ENCODE measurements around the gene CENPK. TPM values are rescaled to one million over a fixed set of nuclear protein-coding genes. Genes with fewer than 3 reads are reported as not detected.

The CENPK gene
- total RNA-seq, 4 donors from 2014 or later, result 0.77 to 34.6 (median 1.3) TPM; not detected in 1

DNA sequence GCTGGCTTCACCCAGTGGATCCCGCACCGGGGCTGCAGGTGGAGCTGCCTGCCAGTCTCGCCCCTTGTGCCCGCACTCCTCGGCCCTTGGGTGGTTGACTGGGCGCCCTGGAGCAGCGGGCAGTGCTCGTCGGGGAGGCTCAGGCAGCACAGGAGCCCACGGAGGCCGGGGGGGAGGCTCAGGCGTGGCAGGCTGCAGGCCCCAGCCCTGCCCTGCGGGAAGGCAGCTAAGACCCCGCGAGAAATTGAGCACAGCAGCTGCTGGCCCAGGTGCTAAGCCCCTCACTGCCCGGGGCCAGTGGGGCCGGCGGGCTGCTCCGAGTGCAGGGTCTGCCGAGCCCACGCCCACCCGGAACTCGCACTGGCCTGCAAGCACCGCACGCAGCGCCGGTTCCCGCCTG lies 77.6 kb downstream of the CENPK start:
- H3K4me3 ChIP-seq, result no peak overlapping the region
- H3K4me1 ChIP-seq, result no peaks in the 10 kb centered on the region
- H3K9me3 ChIP-seq, result no peaks in the 10 kb centered on the region
- TF ChIP-seq CTCF (IDR thresholded peaks at IDR 0.05) (no peak), POLR2A (IDR thresholded peaks at IDR 0.05) (no peak)
- no peak overlapping the region for H3K27ac ChIP-seq
- DNase-seq, result no peak
- no peaks in the 10 kb centered on the region for H3K27me3 ChIP-seq
- intact Hi-C loops (cut with DNase I; ENCODE audit: low total_unique reads), result no loop called here
- no peaks in the 10 kb centered on the region for H3K36me3 ChIP-seq

DNA sequence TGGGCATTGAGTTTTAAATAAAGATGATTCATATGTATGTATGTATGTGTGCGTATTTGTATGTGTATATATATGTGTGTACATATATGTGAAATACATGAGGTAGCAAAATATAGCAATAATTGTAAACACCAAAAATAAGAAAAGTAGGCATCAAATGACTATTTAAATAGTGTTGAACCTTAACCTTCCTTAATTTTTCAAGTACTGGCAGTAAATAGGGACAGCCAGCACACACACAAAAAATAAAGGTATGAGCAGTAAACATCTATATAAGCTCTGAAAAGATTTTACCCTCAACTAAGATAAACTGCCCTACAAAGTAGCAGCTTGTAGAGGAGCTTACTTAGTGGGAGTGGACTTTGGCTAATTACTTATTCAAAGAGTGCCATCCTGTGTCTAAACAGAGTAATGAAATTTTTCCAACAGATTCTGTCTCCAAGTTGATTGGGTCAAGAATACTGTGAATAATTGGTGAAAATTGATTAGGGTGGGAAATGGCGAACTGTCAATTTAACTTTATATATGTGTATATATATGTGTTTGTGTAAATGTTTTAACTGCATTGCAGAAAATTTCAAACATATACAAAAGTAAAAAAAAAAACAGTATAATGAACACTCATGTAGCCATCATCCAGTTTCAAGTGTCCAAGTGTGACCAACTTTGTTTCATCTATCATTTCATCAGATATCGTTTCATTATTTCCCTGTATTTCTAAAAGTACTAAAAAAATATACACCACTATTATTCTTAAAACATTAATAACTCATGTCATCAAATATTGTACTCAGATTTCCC lies 79.2 kb downstream of the CENPK start:
- peak overlapping the region; percentile 94 to 99 for H3K27ac ChIP-seq
- DNase-seq, result no peak
- TF ChIP-seq CTCF (IDR thresholded peaks at IDR 0.05), result peak; percentile 52 to 75 (median 60)
- TF ChIP-seq POLR2A (IDR thresholded peaks at IDR 0.05), result no peak
- no peaks in the 10 kb centered on the region for H3K36me3 ChIP-seq
- intact Hi-C loops (cut with DNase I; ENCODE audit: low total_unique reads), result no loop called here
- no peaks in the 10 kb centered on the region for H3K27me3 ChIP-seq
- H3K4me1 ChIP-seq, result no peaks in the 10 kb centered on the region
- no peaks in the 10 kb centered on the region for H3K9me3 ChIP-seq
- H3K4me3 ChIP-seq, result peak overlapping the region; percentile 36 to 64

DNA sequence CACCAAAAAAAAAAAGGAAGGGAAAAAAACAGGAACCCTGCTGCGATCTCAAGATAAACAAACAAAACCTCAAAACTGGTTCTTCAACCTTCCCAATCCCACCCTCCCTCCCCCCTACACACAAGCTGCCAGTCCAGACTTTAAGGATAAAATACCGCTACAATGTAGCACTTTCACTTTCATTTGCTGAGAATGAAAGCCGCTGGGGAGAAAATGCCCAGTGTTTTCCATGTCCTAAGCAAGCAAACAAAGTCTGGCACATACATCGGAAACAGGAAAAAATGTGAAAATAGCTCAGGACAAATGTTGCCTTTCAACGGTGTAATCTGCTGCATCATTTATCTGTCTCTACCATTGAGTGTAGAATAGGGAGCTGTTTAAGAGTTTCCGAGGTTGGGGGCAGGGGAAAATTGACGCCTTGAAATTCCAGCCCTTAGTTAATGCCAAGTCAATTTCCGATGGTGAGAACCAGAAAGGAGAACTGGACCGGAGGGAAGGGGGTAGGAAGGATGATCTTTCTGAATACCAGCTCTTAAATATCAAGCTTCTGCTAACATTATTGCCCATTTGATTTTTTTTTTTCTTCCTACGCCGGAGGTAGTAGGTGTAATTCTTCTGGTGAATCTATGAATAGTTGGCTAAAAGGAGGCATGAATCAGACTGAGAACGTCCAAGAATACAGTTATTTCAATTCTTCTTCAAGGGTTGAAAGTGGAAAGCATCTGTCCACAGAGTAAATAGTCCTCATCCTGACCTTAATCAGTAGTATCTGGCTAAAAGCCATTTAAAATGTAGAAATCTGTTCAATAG lies 80.0 kb downstream of the CENPK start:
- intact Hi-C loops (cut with DNase I; ENCODE audit: low total_unique reads), result no loop called here
- H3K27me3 ChIP-seq, result no peaks in the 10 kb centered on the region
- H3K4me3 ChIP-seq, result peak overlapping the region; percentile 36 to 64
- H3K36me3 ChIP-seq, result no peaks in the 10 kb centered on the region
- peak in 1 of 2 donors; percentile 25 for DNase-seq
- H3K27ac ChIP-seq, result peak overlapping the region; percentile 94 to 99
- TF ChIP-seq POLR2A (IDR thresholded peaks at IDR 0.05) (no peak), CTCF (IDR thresholded peaks at IDR 0.05) (no peak)
- no peaks in the 10 kb centered on the region for H3K9me3 ChIP-seq
- H3K4me1 ChIP-seq, result no peaks in the 10 kb centered on the region

GRCh38 chr5:65482296-65482735 lies 80.7 kb downstream of the CENPK start:
- no peak for DNase-seq
- intact Hi-C loops (cut with DNase I; ENCODE audit: low total_unique reads), result no loop called here

More at GRCh38 chr5:65482296-65482735, 80.7 kb downstream of the CENPK start:
- Histone ChIP-seq H3K36me3 (no peaks in the 10 kb centered on the region), H3K27ac (peak overlapping the region; percentile 94 to 99), H3K9me3 (no peaks in the 10 kb centered on the region), H3K27me3 (no peaks in the 10 kb centered on the region), H3K4me3 (peak overlapping the region; percentile 36 to 64), H3K4me1 (no peaks in the 10 kb centered on the region)
- TF ChIP-seq POLR2A (IDR thresholded peaks at IDR 0.05) (no peak), CTCF (IDR thresholded peaks at IDR 0.05) (no peak)

Measured in uterus (tissue), 4 donors.